ENCODE measurements around the gene ZP1.

Gene ZP1

DNA sequence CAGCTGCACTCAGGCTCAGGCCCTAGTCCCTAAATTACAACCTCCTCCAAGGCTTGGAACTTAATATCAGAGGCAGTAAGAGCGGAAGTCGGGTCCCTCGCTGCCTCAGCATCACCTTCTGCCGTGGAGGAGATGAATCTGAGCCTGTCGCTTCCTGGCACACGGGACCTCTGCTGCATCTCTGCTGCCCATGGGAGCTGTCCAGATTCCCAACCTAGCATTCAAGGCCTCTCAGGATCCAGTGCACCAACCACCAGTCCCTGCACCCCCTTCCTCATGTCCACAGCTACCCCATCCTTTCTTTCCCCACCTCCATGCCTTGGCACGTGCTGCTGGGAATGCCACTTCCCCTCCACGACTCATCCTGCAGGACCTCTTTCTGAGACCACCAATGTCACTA is 9.1 kb upstream of the ZP1 start:
- no peak overlapping the region for H3K4me3 ChIP-seq (ENCODE audit: low read length)
- TF ChIP-seq, protein P1, sequence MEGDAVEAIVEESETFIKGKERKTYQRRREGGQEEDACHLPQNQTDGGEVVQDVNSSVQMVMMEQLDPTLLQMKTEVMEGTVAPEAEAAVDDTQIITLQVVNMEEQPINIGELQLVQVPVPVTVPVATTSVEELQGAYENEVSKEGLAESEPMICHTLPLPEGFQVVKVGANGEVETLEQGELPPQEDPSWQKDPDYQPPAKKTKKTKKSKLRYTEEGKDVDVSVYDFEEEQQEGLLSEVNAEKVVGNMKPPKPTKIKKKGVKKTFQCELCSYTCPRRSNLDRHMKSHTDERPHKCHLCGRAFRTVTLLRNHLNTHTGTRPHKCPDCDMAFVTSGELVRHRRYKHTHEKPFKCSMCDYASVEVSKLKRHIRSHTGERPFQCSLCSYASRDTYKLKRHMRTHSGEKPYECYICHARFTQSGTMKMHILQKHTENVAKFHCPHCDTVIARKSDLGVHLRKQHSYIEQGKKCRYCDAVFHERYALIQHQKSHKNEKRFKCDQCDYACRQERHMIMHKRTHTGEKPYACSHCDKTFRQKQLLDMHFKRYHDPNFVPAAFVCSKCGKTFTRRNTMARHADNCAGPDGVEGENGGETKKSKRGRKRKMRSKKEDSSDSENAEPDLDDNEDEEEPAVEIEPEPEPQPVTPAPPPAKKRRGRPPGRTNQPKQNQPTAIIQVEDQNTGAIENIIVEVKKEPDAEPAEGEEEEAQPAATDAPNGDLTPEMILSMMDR (conservative IDR thresholded peaks at IDR 0.05; ENCODE audit: low read length) = no peak
- no peak for DNase-seq (ENCODE audit: low read depth)

DNA sequence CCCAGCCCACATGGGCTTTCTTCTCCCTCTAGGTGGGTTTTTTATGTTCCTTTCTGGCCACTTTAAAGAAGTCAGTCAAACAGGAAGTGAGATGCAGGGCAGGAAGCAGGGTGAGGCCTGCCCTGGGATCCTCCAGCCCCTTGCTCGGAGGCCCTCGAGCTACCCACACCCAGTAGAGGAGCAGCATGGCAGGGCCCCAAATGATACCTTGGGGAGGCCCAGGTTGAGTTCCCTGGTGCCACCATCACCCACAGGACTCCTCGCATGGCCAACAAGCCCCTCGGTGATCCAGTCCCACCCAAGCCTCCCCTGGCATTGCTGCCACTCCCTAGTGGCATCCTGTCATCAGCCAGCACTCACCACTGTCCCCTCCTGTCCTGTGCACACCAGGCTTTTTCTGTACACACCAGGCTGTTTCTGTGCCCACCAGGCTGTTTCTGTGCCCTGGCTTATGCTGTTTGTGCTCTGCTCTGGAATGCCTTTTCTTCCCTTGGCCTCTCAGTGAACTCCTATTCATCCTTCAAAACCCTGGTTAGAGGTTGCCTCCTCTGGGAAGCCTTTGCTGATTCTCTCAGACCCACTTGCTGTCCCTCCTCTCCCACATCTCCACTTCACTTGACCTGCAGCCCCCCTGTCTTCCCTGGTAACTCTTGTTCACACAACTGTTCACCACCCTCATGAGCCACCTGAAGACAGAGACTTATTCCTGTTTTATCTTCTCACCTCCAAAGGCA is 8.4 kb upstream of the ZP1 start:
- H3K4me3 ChIP-seq (ENCODE audit: low read length) = no peak overlapping the region
- TF ChIP-seq, protein P1 (conservative IDR thresholded peaks at IDR 0.05; ENCODE audit: low read length) = no peak
- DNase-seq (ENCODE audit: low read depth) = no peak

DNA sequence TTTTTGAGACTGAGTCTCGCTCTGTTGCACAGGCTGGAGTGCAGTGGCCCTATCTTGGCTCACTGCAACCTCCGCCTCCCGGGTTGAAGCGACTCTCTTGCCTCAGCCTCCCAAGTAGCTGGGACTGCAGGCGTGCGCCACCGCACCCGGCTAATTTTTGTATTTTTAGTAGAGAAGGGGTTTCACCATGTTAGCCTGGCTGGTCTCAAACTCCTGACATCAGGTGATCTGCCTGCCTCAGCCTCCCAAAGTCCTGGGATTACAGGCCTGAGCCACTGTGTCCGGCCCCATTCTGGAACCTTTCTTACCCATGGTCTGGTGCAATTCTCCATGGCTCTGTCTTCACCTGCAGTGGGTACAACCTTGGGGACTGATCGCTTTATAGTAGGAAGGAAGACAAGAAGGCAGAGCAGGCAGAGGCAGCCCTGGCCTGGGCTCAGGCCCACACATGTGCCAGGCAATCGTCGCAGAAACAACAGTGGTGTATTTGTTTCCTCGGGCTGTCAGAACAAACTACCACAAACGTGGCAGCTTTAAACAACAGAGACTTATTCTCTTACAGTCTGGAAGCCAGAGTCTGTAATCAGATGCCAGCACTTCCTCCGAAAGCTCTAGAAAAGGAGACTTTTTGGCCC is 7.6 kb upstream of the ZP1 start:
- DNase-seq (ENCODE audit: low read depth) = no peak
- H3K4me3 ChIP-seq (ENCODE audit: low read length) = no peak overlapping the region
- TF ChIP-seq, protein P1 (conservative IDR thresholded peaks at IDR 0.05; ENCODE audit: low read length) = no peak

DNA sequence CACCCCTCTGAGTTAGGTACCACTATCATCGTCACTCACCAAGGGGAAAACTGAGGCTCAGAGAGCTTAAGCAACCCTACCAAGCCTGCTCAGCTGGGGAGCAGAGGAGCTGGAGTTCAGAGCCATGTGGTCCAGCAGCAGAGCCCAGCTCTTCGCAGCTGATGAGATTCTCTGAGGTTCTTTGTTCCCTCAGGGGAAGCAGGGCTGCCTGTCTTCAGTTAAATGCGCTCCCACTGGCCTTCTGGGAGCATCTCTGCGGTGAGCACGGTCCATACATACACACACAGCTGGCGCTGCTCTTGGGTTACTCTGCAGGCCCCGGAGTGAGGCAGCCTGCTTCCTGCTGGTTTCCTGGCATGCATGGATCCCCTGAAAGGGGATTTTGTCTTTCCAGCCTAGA is 6.4 kb upstream of the ZP1 start:
- TF ChIP-seq, protein P1 (conservative IDR thresholded peaks at IDR 0.05; ENCODE audit: low read length) = no peak
- no peak overlapping the region for H3K4me3 ChIP-seq (ENCODE audit: low read length)
- no peak for DNase-seq (ENCODE audit: low read depth)

DNA sequence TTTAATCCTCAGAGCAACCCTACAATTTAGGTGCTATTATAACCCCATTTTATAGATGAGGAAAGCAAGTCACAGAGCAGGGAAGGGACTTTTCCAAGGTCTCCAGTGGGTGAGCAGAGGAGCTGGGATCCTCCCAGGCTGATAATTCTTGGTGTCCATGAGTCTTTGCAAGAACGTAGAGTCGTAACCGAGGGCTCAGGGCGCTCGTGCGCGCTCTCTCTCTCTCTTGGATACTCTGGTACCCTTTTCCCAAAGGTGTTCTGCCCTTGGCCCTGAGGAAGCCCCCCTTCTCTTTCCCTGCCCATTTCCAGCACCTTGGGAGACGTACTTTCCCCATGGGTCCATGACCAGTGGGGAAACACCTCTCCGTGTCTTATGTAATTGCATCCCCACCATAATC is 5.2 kb upstream of the ZP1 start:
- TF ChIP-seq, protein P1 (conservative IDR thresholded peaks at IDR 0.05; ENCODE audit: low read length) = no peak

DNA sequence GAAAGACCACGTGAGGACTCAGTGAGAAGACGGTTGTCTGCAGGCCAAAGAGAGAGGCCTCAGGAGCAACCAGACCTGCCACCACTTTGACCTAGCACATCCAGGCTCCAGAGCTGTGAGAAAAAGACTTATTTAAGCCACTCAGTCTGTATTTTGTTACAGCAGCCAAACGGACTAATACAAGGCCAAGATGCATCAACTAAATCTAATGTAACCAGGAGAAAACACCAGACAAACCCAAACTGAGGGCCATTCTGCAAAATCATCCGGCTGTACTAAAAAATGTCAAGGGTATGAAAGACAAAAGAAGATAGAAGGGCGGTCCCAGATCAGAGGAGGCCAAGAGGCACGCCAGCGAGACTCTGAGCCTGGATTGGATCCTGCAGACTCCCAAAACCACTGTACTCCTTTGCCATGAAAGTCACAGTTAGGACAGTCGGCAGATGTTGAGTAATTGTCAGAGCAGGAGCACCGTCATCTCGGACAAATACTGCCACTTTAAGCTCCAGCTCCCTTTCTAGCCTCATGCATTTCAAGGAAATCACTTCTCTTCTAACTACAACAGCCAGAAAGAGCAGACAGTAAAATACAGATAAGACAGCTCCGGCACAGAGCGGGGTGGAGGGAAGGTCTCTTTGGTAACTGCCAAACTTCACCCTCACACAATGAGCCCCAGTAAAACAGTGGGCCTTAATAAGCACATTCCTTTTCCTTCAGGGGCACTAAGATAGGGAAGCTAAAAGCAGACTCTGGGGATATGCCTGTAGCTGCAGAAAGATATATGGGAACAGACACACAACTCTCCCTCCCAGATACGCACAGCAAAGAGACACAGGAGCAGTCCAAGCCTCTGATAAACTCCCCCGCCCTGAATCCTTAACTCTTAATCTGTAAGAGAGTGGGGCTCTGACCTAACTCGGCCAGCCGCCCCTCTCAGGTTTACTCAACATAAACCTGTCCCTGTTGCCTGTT is 3.5 kb upstream of the ZP1 start:
- no peak overlapping the region for H3K4me3 ChIP-seq (ENCODE audit: low read length)
- TF ChIP-seq, protein P1 (conservative IDR thresholded peaks at IDR 0.05; ENCODE audit: low read length) = no peak
- no peak for DNase-seq (ENCODE audit: low read depth)

More for the DNA sequence above, 5.2 kb upstream of the ZP1 start:
- DNase-seq (ENCODE audit: low read depth) = no peak
- H3K4me3 ChIP-seq (ENCODE audit: low read length) = no peak overlapping the region
